Gastrocnemius medialis (tissue), 4 donors: Measurements from ENCODE around the gene KDM4C. TPM values are rescaled to one million over a fixed set of nuclear protein-coding genes. Genes with fewer than 3 reads are reported as not detected.
"Not testable (repeated sequence)": the region's sequence is repeated elsewhere in the genome, so short reads cannot be mapped to it uniquely, and the experiment has no call there.

Source experiments
- ATAC-seq, 2 donors: fragments of 150-250 bp; one replicate each; pipeline ENCODE4 v1.9.1; 2016
- DNase-seq, 2 donors: peaks; one replicate each; pipeline ENCODE4 v3.0.0-alpha.2; 2019
- H3K27ac ChIP-seq, 4 donors: fragments of 200-600 bp; sonication (generic); 1 replicate in 1 of 4; 2 replicates in 3 of 4; pipeline ENCODE4 v1.5.1; 2016 to 2018; ENCODE audit warnings: mild to moderate bottlenecking in 2 of 4, moderate library complexity in 1 of 4
- H3K27me3 ChIP-seq, 3 donors: fragments of 200-600 bp; sonication (generic) in 2 of 3; 1 replicate in 1 of 3; 2 replicates in 2 of 3; pipeline versions ENCODE4 v1.5.1 to v1.6.0; 2016 to 2019; ENCODE audit warnings: mild to moderate bottlenecking in 1 of 3, moderate library complexity in 1 of 3
- H3K36me3 ChIP-seq, 2 donors: fragments of 200-600 bp; sonication (generic) in 1 of 2; one replicate each; pipeline ENCODE4 v1.5.1; 2017 to 2018
- H3K4me1 ChIP-seq, 2 donors: fragments of 200-600 bp; sonication (generic) in 1 of 2; one replicate each; pipeline ENCODE4 v1.5.1; 2016 to 2017; ENCODE audit warnings: mild to moderate bottlenecking in 2 of 2
- H3K4me3 ChIP-seq, 4 donors: fragments of 200-600 bp; sonication (generic) in 3 of 4; 1 replicate in 1 of 4; 2 replicates in 3 of 4; pipeline ENCODE4 v1.5.1; 2016 to 2019; ENCODE audit warnings: mild to moderate bottlenecking in 2 of 4
- H3K9me3 ChIP-seq, 3 donors: fragments of 200-600 bp; sonication (generic) in 2 of 3; 1 replicate in 1 of 3; 2 replicates in 2 of 3; pipeline ENCODE4 v1.5.1; 2016 to 2019
- CTCF ChIP-seq, 5 experiments: fragments of 450-650 bp in 3 of 5; fragments of 200-600 bp in 2 of 5; sonication (generic) in 2 of 5; IDR thresholded peaks in 4 of 5; conservative IDR thresholded peaks in 1 of 5; 1 replicate in 4 of 5; 2 replicates in 1 of 5; pipeline ENCODE4 v1.5.1; 2016 to 2019; ENCODE audit warnings: antibody characterized with exemption in 5 of 5, mild to moderate bottlenecking in 3 of 5, moderate library complexity in 3 of 5
- POLR2A ChIP-seq, 2 donors: fragments of 450-650 bp; IDR thresholded peaks; one replicate each; pipeline ENCODE4 v1.6.1; 2017; ENCODE audit warnings: antibody characterized with exemption in 2 of 2, mild to moderate bottlenecking in 2 of 2, moderate library complexity in 2 of 2
- in situ Hi-C, 4 donors: fragments of 200-750 bp; cut with MboI; loops; one replicate each; pipeline versions ENCODE4 v1.15.0 to v1.8.0; 2017; ENCODE audit warnings: low sequenced_read_pairs in 4 of 4
- intact Hi-C: fragments of 100-400 bp; cut with DNase I; formaldehyde crosslinking; loops from one replicate; pipeline ENCODE4 v1.15.1; 2023; ENCODE audit warnings: low total_unique reads
- total RNA-seq, 4 donors: library from RNA; depleted of rRNA; stranded (reverse); fragments of >200 nt; gene quantifications; one replicate each; pipeline versions ENCODE4 v1.1.0 to v1.2.3, GENCODE V29; 2016

The KDM4C gene
- total RNA-seq, 4 donors from 2014 or later: 7.7 to 23.3 (median 10.0) TPM

GRCh38 chr9:6764523-6764922 is 6.8 kb downstream of the KDM4C start:
- H3K27ac ChIP-seq: no peak overlapping the region
- H3K4me3 ChIP-seq: no peak overlapping the region
- no peaks in the 10 kb centered on the region for H3K36me3 ChIP-seq
- intact Hi-C loops (no loop called here), in situ Hi-C loops (no loop called here)
- no peak for DNase-seq
- TF ChIP-seq CTCF (IDR thresholded peaks at IDR 0.05 in 4 of 5, conservative IDR thresholded peaks at IDR 0.05 in 1 of 5) (no peak), POLR2A (IDR thresholded peaks at IDR 0.05) (no peak)
- peaks cover 15 to 26% of the 10 kb centered on the region in 2 donors for H3K4me1 ChIP-seq
- no peaks in the 10 kb centered on the region for H3K9me3 ChIP-seq
- no peaks in the 10 kb centered on the region for H3K27me3 ChIP-seq
- ATAC-seq: no peak

- Histone ChIP-seq H3K9me3 (no peaks in the 10 kb centered on the region), H3K4me3 (no peak overlapping the region), H3K27ac (no peak overlapping the region), H3K36me3 (no peaks in the 10 kb centered on the region), H3K27me3 (no peaks in the 10 kb centered on the region), H3K4me1 (peaks cover 13 to 27% of the 10 kb centered on the region in 2 donors)
- no peak for DNase-seq
- no peak for ATAC-seq
- TF ChIP-seq POLR2A (IDR thresholded peaks at IDR 0.05) (no peak), CTCF (IDR thresholded peaks at IDR 0.05 in 4 of 5, conservative IDR thresholded peaks at IDR 0.05 in 1 of 5) (no peak)
- intact Hi-C loops: no loop called here
- in situ Hi-C loops: no loop called here
Measured at GRCh38 chr9:6764950-6765349, 7.2 kb downstream of the KDM4C start.

- H3K36me3 ChIP-seq: no peaks in the 10 kb centered on the region
- no peaks in the 10 kb centered on the region for H3K9me3 ChIP-seq
- intact Hi-C loops: no loop called here
- no peaks in the 10 kb centered on the region for H3K27me3 ChIP-seq
- H3K4me1 ChIP-seq: peaks cover 13 to 27% of the 10 kb centered on the region in 2 donors
- H3K4me3 ChIP-seq: no peak overlapping the region
- ATAC-seq: no peak
- no peak for DNase-seq
- no peak overlapping the region for H3K27ac ChIP-seq
- TF ChIP-seq POLR2A (IDR thresholded peaks at IDR 0.05) (no peak), CTCF (IDR thresholded peaks at IDR 0.05 in 4 of 5, conservative IDR thresholded peaks at IDR 0.05 in 1 of 5) (no peak)
- in situ Hi-C loops: no loop called here
Measured at GRCh38 chr9:6765396-6765795, 7.6 kb downstream of the KDM4C start.

- Histone ChIP-seq H3K4me3 (no peak overlapping the region), H3K9me3 (no peaks in the 10 kb centered on the region), H3K27ac (no peak overlapping the region), H3K36me3 (no peaks in the 10 kb centered on the region), H3K27me3 (no peaks in the 10 kb centered on the region), H3K4me1 (peaks cover 13 to 27% of the 10 kb centered on the region in 2 donors)
- DNase-seq: no peak
- in situ Hi-C loops: no loop called here
- ATAC-seq: no peak
- no peak for TF ChIP-seq CTCF (IDR thresholded peaks at IDR 0.05 in 4 of 5, conservative IDR thresholded peaks at IDR 0.05 in 1 of 5)
- no peak for TF ChIP-seq POLR2A (IDR thresholded peaks at IDR 0.05)
- intact Hi-C loops: no loop called here
Measured at GRCh38 chr9:6766606-6767005, 8.8 kb downstream of the KDM4C start.

GRCh38 chr9:6768587-6768986 is 10.8 kb downstream of the KDM4C start:
- H3K27me3 ChIP-seq, intact Hi-C loops, H3K36me3 ChIP-seq, H3K27ac ChIP-seq, ATAC-seq, H3K9me3 ChIP-seq, H3K4me3 ChIP-seq, DNase-seq, in situ Hi-C loops: not testable (repeated sequence)
- H3K4me1 ChIP-seq: peaks cover 13 to 27% of the 10 kb centered on the region in 2 donors
